Fibroblast of peridontal ligament (primary cell): ENCODE data around the gene RAI14.

ENCODE experiments used
- DNase-seq: peaks from one replicate; pipeline ENCODE4 v3.0.0-alpha.2; 2010; ENCODE audit errors: extremely low read depth

RAI14 gene

GRCh38 chr5:34849253-34849652, 193.1 kb downstream of the RAI14 start:
- DNase-seq: no peak

- DNase-seq: no peak
These were observed 198.5 kb downstream of the RAI14 start for GRCh38 chr5:34854459-34855174.

GRCh38 chr5:34857161-34857560, 201.0 kb downstream of the RAI14 start:
- DNase-seq: no peak

GRCh38 chr5:34857894-34858293, 201.8 kb downstream of the RAI14 start:
- DNase-seq: no peak

- peak; percentile 15 for DNase-seq
These were observed 202.7 kb downstream of the RAI14 start for GRCh38 chr5:34858790-34859189.

GRCh38 chr5:34859253-34859652, 203.1 kb downstream of the RAI14 start:
- no peak for DNase-seq

GRCh38 chr5:34863946-34864345, 207.8 kb downstream of the RAI14 start:
- no peak for DNase-seq

GRCh38 chr5:34865091-34865490, 209.0 kb downstream of the RAI14 start:
- DNase-seq: no peak

GRCh38 chr5:34866989-34867471, 210.9 kb downstream of the RAI14 start:
- DNase-seq: no peak

- no peak for DNase-seq
These were observed 211.5 kb downstream of the RAI14 start for GRCh38 chr5:34867660-34868059.

GRCh38 chr5:34868791-34869190, 212.7 kb downstream of the RAI14 start:
- no peak for DNase-seq

- no peak for DNase-seq
These were observed 213.1 kb downstream of the RAI14 start for GRCh38 chr5:34869256-34869655.

GRCh38 chr5:34870382-34870781, 214.3 kb downstream of the RAI14 start:
- DNase-seq: no peak

- DNase-seq: no peak
These were observed 220.1 kb downstream of the RAI14 start for GRCh38 chr5:34876275-34876674.

- no peak for DNase-seq
These were observed 225.1 kb downstream of the RAI14 start for GRCh38 chr5:34881246-34881645.
